Body of pancreas (tissue), 4 donors: ENCODE measurements around the gene CMC1. TPM values are rescaled to one million over a fixed set of nuclear protein-coding genes. Genes with fewer than 3 reads are reported as not detected.

Source experiments
- ATAC-seq: fragments of 150-250 bp; one replicate; pipeline ENCODE4 v1.9.1; 2016
- DNase-seq, 4 donors: peaks; one replicate each; pipeline ENCODE4 v3.0.0-alpha.2; 2019
- H3K27ac ChIP-seq, 4 donors: fragments of 200-600 bp; sonication (generic); 1 replicate in 3 of 4; 2 replicates in 1 of 4; pipeline versions ENCODE4 v1.5.1 to v1.6.1; 2016 to 2019; ENCODE audit warnings: mild to moderate bottlenecking in 1 of 4, mixed read lengths in 1 of 4, moderate library complexity in 1 of 4
- H3K27me3 ChIP-seq, 2 donors: fragments of 200-600 bp; sonication (generic); one replicate each; pipeline ENCODE4 v1.6.0; 2016; ENCODE audit warnings: mild to moderate bottlenecking in 1 of 2
- H3K36me3 ChIP-seq, 2 donors: fragments of 200-600 bp; sonication (generic); replicated peaks in 1 of 2; 2 replicates each; pipeline ENCODE4 v1.5.1; 2016; ENCODE audit warnings: low read depth in 2 of 2; ENCODE audit not compliant: insufficient read depth in 1 of 2
- H3K4me1 ChIP-seq: fragments of 200-600 bp; sonication (generic); one replicate; pipeline ENCODE4 v1.6.0; 2016
- H3K4me3 ChIP-seq, 2 donors: fragments of 200-600 bp; sonication (generic); 1 replicate in 1 of 2; 2 replicates in 1 of 2; pipeline ENCODE4 v1.5.1; 2016 to 2019
- H3K9me3 ChIP-seq, 3 donors: fragments of 200-600 bp; sonication (generic); 1 replicate in 2 of 3; 2 replicates in 1 of 3; pipeline ENCODE4 v1.5.1; 2016
- CTCF ChIP-seq, 7 experiments: fragments of 450-650 bp in 4 of 7; fragments of 200-600 bp in 3 of 7; sonication (generic) in 3 of 7; IDR thresholded peaks; one replicate each; pipeline ENCODE4 v1.5.1; 2016 to 2019; ENCODE audit warnings: antibody characterized with exemption in 7 of 7
- POLR2A ChIP-seq, 3 donors: fragments of 450-650 bp; IDR thresholded peaks; one replicate each; pipeline ENCODE4 v1.6.1; 2016; ENCODE audit warnings: antibody characterized with exemption in 3 of 3, mild to moderate bottlenecking in 2 of 3
- WGBS, 2 donors: methylation state at CpG; one replicate each; pipeline ENCODE4 v1.1.5; 2017; 5-methylcytosine and 5-hydroxymethylcytosine counted together
- intact Hi-C: fragments of 100-400 bp; cut with DNase I; formaldehyde crosslinking; loops from one replicate; pipeline ENCODE4 v1.15.1; 2023
- total RNA-seq, 2 donors: library from RNA; depleted of rRNA; stranded (reverse); fragments of >200 nt; gene quantifications; one replicate each; pipeline ENCODE4 v1.1.0, GENCODE V29; 2016

The CMC1 gene
- total RNA-seq, 2 donors from 2014 or later: 2.6 to 5.4 TPM

GRCh38 chr3:28291577-28291976, 50.2 kb downstream of the CMC1 start:
- Histone ChIP-seq H3K9me3 (no peaks in the 10 kb centered on the region), H3K4me3 (no peak overlapping the region), H3K27me3 (no peaks in the 10 kb centered on the region), H3K27ac (no peak overlapping the region), H3K36me3 (peaks cover 0 to 2% of the 10 kb centered on the region in 2 donors), H3K4me1 (no peaks in the 10 kb centered on the region)
- TF ChIP-seq CTCF (IDR thresholded peaks at IDR 0.05) (no peak), POLR2A (IDR thresholded peaks at IDR 0.05) (no peak)
- intact Hi-C loops: no loop called here
- ATAC-seq (no peak), DNase-seq (no peak)

- Histone ChIP-seq H3K27me3 (no peaks in the 10 kb centered on the region), H3K36me3 (peaks cover 0 to 2% of the 10 kb centered on the region in 2 donors), H3K4me1 (no peaks in the 10 kb centered on the region), H3K27ac (no peak overlapping the region), H3K4me3 (no peak overlapping the region), H3K9me3 (no peaks in the 10 kb centered on the region)
- no peak for DNase-seq
- 74 to 83% methylated on average over 4 of the region's 4 CpGs for WGBS, 2 donors
- no peak for ATAC-seq
- TF ChIP-seq CTCF (IDR thresholded peaks at IDR 0.05): no peak
- no peak for TF ChIP-seq POLR2A (IDR thresholded peaks at IDR 0.05)
- intact Hi-C loops: no loop called here
These were observed 51.2 kb downstream of the CMC1 start for GRCh38 chr3:28292622-28293021.

GRCh38 chr3:28294667-28295413, 53.4 kb downstream of the CMC1 start:
- Histone ChIP-seq H3K4me1 (no peaks in the 10 kb centered on the region), H3K9me3 (no peaks in the 10 kb centered on the region), H3K36me3 (peaks cover 0 to 2% of the 10 kb centered on the region in 2 donors), H3K4me3 (no peak overlapping the region), H3K27ac (no peak overlapping the region), H3K27me3 (no peaks in the 10 kb centered on the region)
- intact Hi-C loops: no loop called here
- WGBS, 2 donors: 85 to 90% methylated on average over 7 of the region's 7 CpGs
- DNase-seq: no peak
- no peak for TF ChIP-seq CTCF (IDR thresholded peaks at IDR 0.05)
- TF ChIP-seq POLR2A (IDR thresholded peaks at IDR 0.05): no peak
- no peak for ATAC-seq

DNA sequence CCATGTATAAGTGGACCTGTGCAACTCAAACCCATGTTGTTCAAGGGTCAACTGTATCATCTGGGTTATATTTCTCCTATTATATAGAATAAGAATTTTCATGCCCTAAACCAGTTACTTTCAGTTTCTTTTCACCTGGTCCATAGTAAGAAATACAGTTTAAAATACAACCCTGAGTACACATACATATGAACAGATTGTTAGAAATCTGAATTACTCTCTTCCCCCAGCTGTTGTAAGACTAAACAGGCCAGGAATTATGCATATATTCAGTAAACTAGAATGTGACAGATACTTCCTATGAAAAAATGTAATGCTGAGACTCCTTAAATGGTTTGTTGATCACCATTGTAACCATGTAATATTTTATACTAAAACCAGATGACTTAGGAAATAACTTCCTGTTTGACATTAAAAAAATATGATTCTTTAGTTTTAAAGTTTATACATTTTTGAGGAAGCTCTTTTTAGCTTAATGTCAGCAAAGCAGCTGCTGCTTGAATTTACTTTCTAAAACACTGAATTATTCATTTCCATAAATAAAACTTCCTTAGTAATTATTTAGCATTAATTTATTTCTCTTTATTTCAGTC, 54.6 kb downstream of the CMC1 start:
- no peak for TF ChIP-seq POLR2A (IDR thresholded peaks at IDR 0.05)
- TF ChIP-seq CTCF (IDR thresholded peaks at IDR 0.05): no peak
- no peak overlapping the region for H3K27ac ChIP-seq

DNA sequence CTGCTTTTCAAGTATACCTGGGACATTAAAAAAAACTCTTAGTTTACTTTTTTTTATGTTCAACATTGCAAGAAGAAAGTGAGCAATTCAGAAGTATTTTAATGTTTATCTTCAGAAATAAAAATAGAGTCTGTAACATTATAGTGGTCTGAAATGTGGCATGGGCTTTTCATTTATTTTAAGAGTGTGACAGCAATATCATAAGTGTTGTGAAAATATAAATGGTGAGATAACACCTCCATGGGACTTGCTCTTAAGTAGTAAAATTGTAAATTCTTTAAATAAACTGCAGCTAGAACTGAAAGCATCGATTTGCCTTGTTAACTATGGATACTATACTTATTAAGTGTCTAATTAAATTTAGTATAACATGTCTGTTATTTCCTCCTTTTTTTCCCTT, 58.3 kb downstream of the CMC1 start:
- ATAC-seq (no peak), DNase-seq (no peak)
- no peak for TF ChIP-seq POLR2A (IDR thresholded peaks at IDR 0.05)
- TF ChIP-seq CTCF (IDR thresholded peaks at IDR 0.05): no peak
- 94 to 97% methylated on average over 1 of the region's 1 CpG for WGBS, 2 donors
- intact Hi-C loops: no loop called here
- Histone ChIP-seq H3K27me3 (no peaks in the 10 kb centered on the region), H3K9me3 (no peaks in the 10 kb centered on the region), H3K4me3 (no peak overlapping the region), H3K27ac (no peak overlapping the region), H3K4me1 (no peaks in the 10 kb centered on the region), H3K36me3 (no peaks in the 10 kb centered on the region)

More for the DNA sequence above, 54.6 kb downstream of the CMC1 start:
- no peaks in the 10 kb centered on the region for H3K36me3 ChIP-seq
- no peaks in the 10 kb centered on the region for H3K4me1 ChIP-seq
- ATAC-seq (no peak), DNase-seq (no peak)
- no peak overlapping the region for H3K4me3 ChIP-seq
- no peaks in the 10 kb centered on the region for H3K9me3 ChIP-seq
- intact Hi-C loops: no loop called here
- no peaks in the 10 kb centered on the region for H3K27me3 ChIP-seq
